ENCODE data around the gene MIR17HG.

MIR17HG gene

GRCh38 chr13:91362908-91363307, 15.4 kb downstream of the MIR17HG start:
- H3K4me3 ChIP-seq (ENCODE audit: low read depth, low read length) = no peak overlapping the region
- no peak for DNase-seq (ENCODE audit: low read depth)
- no peak for TF ChIP-seq CTCF (IDR thresholded peaks at IDR 0.05; ENCODE audit: control insufficient read depth, extremely low read depth, insufficient read depth)

GRCh38 chr13:91368101-91368500, 20.6 kb downstream of the MIR17HG start:
- TF ChIP-seq CTCF (IDR thresholded peaks at IDR 0.05; ENCODE audit: control insufficient read depth, extremely low read depth, insufficient read depth) = no peak
- no peak overlapping the region for H3K4me3 ChIP-seq (ENCODE audit: low read depth, low read length)
- no peak for DNase-seq (ENCODE audit: low read depth)

GRCh38 chr13:91368676-91369440, 21.4 kb downstream of the MIR17HG start:
- H3K4me3 ChIP-seq (ENCODE audit: low read depth, low read length) = no peak overlapping the region
- TF ChIP-seq CTCF (IDR thresholded peaks at IDR 0.05; ENCODE audit: control insufficient read depth, extremely low read depth, insufficient read depth) = no peak
- DNase-seq (ENCODE audit: low read depth) = no peak

GRCh38 chr13:91369441-91369831, 21.9 kb downstream of the MIR17HG start:
- TF ChIP-seq CTCF (IDR thresholded peaks at IDR 0.05; ENCODE audit: control insufficient read depth, extremely low read depth, insufficient read depth) = no peak
- DNase-seq (ENCODE audit: low read depth) = no peak
- no peak overlapping the region for H3K4me3 ChIP-seq (ENCODE audit: low read depth, low read length)

- H3K4me3 ChIP-seq (ENCODE audit: low read depth, low read length) = no peak overlapping the region
- TF ChIP-seq CTCF (IDR thresholded peaks at IDR 0.05; ENCODE audit: control insufficient read depth, extremely low read depth, insufficient read depth) = no peak
- DNase-seq (ENCODE audit: low read depth) = no peak
Observed at GRCh38 chr13:91370501-91370900, 23.0 kb downstream of the MIR17HG start.

- TF ChIP-seq CTCF (IDR thresholded peaks at IDR 0.05; ENCODE audit: control insufficient read depth, extremely low read depth, insufficient read depth) = no peak
- no peak overlapping the region for H3K4me3 ChIP-seq (ENCODE audit: low read depth, low read length)
- DNase-seq (ENCODE audit: low read depth) = no peak
Observed at GRCh38 chr13:91372911-91373310, 25.4 kb downstream of the MIR17HG start.

All from LNCaP clone FGC (cell line).